GM21447 (cell line): Measurements from ENCODE around the gene DUSP22.
A peak's percentile ranks its signal among the peaks of the same experiment; 100 is the strongest.
"Not testable (repeated sequence)": the region's sequence is repeated elsewhere in the genome, so short reads cannot be mapped to it uniquely, and the experiment has no call there.

Experiments
- ATAC-seq: cut with Tn5 transposase; IDR thresholded peaks from one replicate; pipeline ENCODE4 v1.9.1; 2021; ENCODE audit not compliant: unreplicated experiment

The DUSP22 gene

GRCh38 chr6:291697-292505 lies at the start of gene DUSP22:
TSS of gene DUSP22 (plus strand) at chr6:292487. CDS start at chr6:292540, 53 bp downstream.
- ATAC-seq, result peak; percentile 31

- no peak for ATAC-seq
Observed at GRCh38 chr6:246352-246751, 45.9 kb upstream of the DUSP22 start.

GRCh38 chr6:247351-247750 lies 44.9 kb upstream of the DUSP22 start:
- no peak for ATAC-seq

- ATAC-seq, result not testable (repeated sequence)
Observed at GRCh38 chr6:248046-248445, 44.2 kb upstream of the DUSP22 start.

GRCh38 chr6:250676-251075 lies 41.6 kb upstream of the DUSP22 start:
- ATAC-seq, result no peak

GRCh38 chr6:251920-252319 lies 40.4 kb upstream of the DUSP22 start:
- peak; percentile 54 for ATAC-seq

GRCh38 chr6:252775-253535 lies 39.3 kb upstream of the DUSP22 start:
- no peak for ATAC-seq

- no peak for ATAC-seq
Observed at GRCh38 chr6:254016-254415, 38.3 kb upstream of the DUSP22 start.

- no peak for ATAC-seq
Observed at GRCh38 chr6:255041-255750, 37.1 kb upstream of the DUSP22 start.

- no peak for ATAC-seq
Observed at GRCh38 chr6:255751-256083, 36.6 kb upstream of the DUSP22 start.

- no peak for ATAC-seq
Observed at GRCh38 chr6:256169-256568, 36.1 kb upstream of the DUSP22 start.

- no peak for ATAC-seq
Observed at GRCh38 chr6:257031-257725, 35.1 kb upstream of the DUSP22 start.

- ATAC-seq, result peak; percentile 45
Observed at GRCh38 chr6:257774-258173, 34.5 kb upstream of the DUSP22 start.

GRCh38 chr6:259316-259715 lies 33.0 kb upstream of the DUSP22 start:
- no peak for ATAC-seq

- ATAC-seq, result peak; percentile 89
Observed at GRCh38 chr6:259901-260508, 32.3 kb upstream of the DUSP22 start.

- ATAC-seq, result no peak
Observed at GRCh38 chr6:264626-265025, 27.7 kb upstream of the DUSP22 start.

GRCh38 chr6:268394-268935 lies 23.8 kb upstream of the DUSP22 start:
- no peak for ATAC-seq

GRCh38 chr6:273551-274058 lies 18.7 kb upstream of the DUSP22 start:
- no peak for ATAC-seq

GRCh38 chr6:277746-278145 lies 14.5 kb upstream of the DUSP22 start:
- ATAC-seq, result no peak

- ATAC-seq, result no peak
Observed at GRCh38 chr6:278494-278893, 13.8 kb upstream of the DUSP22 start.
